Esophagus squamous epithelium (tissue), 5 donors: ENCODE measurements around the gene PTPN14. TPM values are rescaled to one million over a fixed set of nuclear protein-coding genes. Genes with fewer than 3 reads are reported as not detected.

Experiments used
- DNase-seq: peaks from one replicate; lab custom pipeline; 2025; lab: John Stamatoyannopoulos, UW
- H3K27ac ChIP-seq, 4 donors: fragments of 200-600 bp; sonication (generic); one replicate each; pipeline ENCODE4 v1.5.1; 2016 to 2019; ENCODE audit warnings: mild to moderate bottlenecking in 1 of 4
- H3K27me3 ChIP-seq, 4 donors: fragments of 200-600 bp; sonication (generic); 1 replicate in 3 of 4; 2 replicates in 1 of 4; pipeline versions ENCODE4 v1.5.1 to v1.6.0; 2017 to 2021; ENCODE audit warnings: antibody characterized with exemption in 1 of 4
- H3K36me3 ChIP-seq, 3 donors: fragments of 200-600 bp; sonication (generic); one replicate each; pipeline ENCODE4 v1.5.1; 2016 to 2019
- H3K4me1 ChIP-seq, 3 donors: fragments of 200-600 bp; sonication (generic); one replicate each; pipeline ENCODE4 v1.5.1; 2017 to 2019
- H3K4me3 ChIP-seq, 4 donors: fragments of 200-600 bp; sonication (generic); 1 replicate in 3 of 4; 2 replicates in 1 of 4; pipeline ENCODE4 v1.5.1; 2016 to 2019; ENCODE audit warnings: mild to moderate bottlenecking in 2 of 4, moderate library complexity in 1 of 4
- H3K9me3 ChIP-seq, 3 donors: fragments of 200-600 bp; sonication (generic); one replicate each; pipeline ENCODE4 v1.5.1; 2016 to 2019
- CTCF ChIP-seq, 6 experiments: fragments of 450-650 bp in 4 of 6; fragments of 200-600 bp in 2 of 6; sonication (generic) in 2 of 6; IDR thresholded peaks; one replicate each; pipeline ENCODE4 v1.5.1; 2016 to 2019; ENCODE audit warnings: antibody characterized with exemption in 6 of 6, mild to moderate bottlenecking in 4 of 6, moderate library complexity in 4 of 6
- POLR2A ChIP-seq, 4 donors: fragments of 450-650 bp; IDR thresholded peaks; one replicate each; pipeline ENCODE4 v1.6.1; 2017; ENCODE audit warnings: antibody characterized with exemption in 4 of 4, mild to moderate bottlenecking in 4 of 4, moderate library complexity in 3 of 4
- WGBS, 2 donors: methylation state at CpG; one replicate each; pipeline ENCODE4 v1.1.5; 2018; 5-methylcytosine and 5-hydroxymethylcytosine counted together
- intact Hi-C: fragments of 100-400 bp; cut with DNase I; formaldehyde crosslinking; loops from one replicate; pipeline ENCODE4 v1.15.0; 2022
- total RNA-seq, 4 donors: library from RNA; depleted of rRNA; stranded (reverse); fragments of >200 nt; gene quantifications; one replicate each; pipeline ENCODE4 v1.1.0, GENCODE V29; 2016
- donor health status: DM: yes; HTN: yes; CAD: no.

The PTPN14 gene
- total RNA-seq, 4 donors from 2014 or later: 14.4 to 28.8 (median 15.7) TPM

GRCh38 chr1:214318956-214319736 lies 232.3 kb downstream of the PTPN14 start:
- Histone ChIP-seq H3K27ac (no peak overlapping the region), H3K4me3 (no peak overlapping the region), H3K36me3 (peaks cover 0 to 66% (median 0%) of the 10 kb centered on the region in 3 donors), H3K4me1 (no peaks in the 10 kb centered on the region), H3K27me3 (no peaks in the 10 kb centered on the region), H3K9me3 (no peaks in the 10 kb centered on the region)
- DNase-seq: no peak
- WGBS, 2 donors: 77 to 85% methylated on average over 10 of the region's 10 CpGs
- intact Hi-C loops: no loop called here
- TF ChIP-seq CTCF (IDR thresholded peaks at IDR 0.05) (no peak), POLR2A (IDR thresholded peaks at IDR 0.05) (no peak)

- no peaks in the 10 kb centered on the region for H3K4me1 ChIP-seq
- H3K27me3 ChIP-seq: no peaks in the 10 kb centered on the region
- H3K9me3 ChIP-seq: no peaks in the 10 kb centered on the region
- no peak for DNase-seq
- intact Hi-C loops: no loop called here
- no peak overlapping the region for H3K27ac ChIP-seq
- H3K4me3 ChIP-seq: no peak overlapping the region
- no peak for TF ChIP-seq POLR2A (IDR thresholded peaks at IDR 0.05)
- TF ChIP-seq CTCF (IDR thresholded peaks at IDR 0.05): no peak
- H3K36me3 ChIP-seq: peaks cover 0 to 68% (median 0%) of the 10 kb centered on the region in 3 donors
- WGBS, 2 donors: 57 to 73% methylated on average over 6 of the region's 6 CpGs
Measured at GRCh38 chr1:214318356-214318755, 233.0 kb downstream of the PTPN14 start.

DNA sequence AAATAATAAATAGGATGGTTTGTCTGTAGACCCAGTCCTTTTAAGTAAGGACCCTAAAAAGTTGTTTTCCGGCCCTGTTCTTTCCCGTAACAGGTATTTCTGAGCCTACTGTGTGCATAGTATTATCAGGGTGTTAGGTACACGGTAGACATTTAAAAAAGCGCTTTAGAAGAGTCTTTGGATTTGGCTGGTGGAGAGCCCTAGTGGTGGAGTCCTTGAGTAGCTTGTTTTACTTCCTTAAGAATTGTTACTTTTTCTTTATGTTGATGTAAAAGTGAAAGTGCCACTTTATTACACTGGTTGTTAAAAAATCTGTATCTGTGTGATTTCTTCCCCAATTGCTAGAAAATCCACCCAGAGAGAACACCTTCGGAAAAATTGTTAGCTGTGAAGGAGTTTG lies 233.7 kb downstream of the PTPN14 start:
- TF ChIP-seq CTCF (IDR thresholded peaks at IDR 0.05): no peak
- no peak for TF ChIP-seq POLR2A (IDR thresholded peaks at IDR 0.05)
- Histone ChIP-seq H3K4me1 (no peaks in the 10 kb centered on the region), H3K36me3 (peaks cover 0 to 64% (median 0%) of the 10 kb centered on the region in 3 donors), H3K27me3 (no peaks in the 10 kb centered on the region), H3K4me3 (no peak overlapping the region), H3K27ac (no peak overlapping the region), H3K9me3 (no peaks in the 10 kb centered on the region)
- DNase-seq: no peak
- 86% methylated on average over 5 of the region's 5 CpGs for WGBS, 2 donors
- intact Hi-C loops: no loop called here

DNA sequence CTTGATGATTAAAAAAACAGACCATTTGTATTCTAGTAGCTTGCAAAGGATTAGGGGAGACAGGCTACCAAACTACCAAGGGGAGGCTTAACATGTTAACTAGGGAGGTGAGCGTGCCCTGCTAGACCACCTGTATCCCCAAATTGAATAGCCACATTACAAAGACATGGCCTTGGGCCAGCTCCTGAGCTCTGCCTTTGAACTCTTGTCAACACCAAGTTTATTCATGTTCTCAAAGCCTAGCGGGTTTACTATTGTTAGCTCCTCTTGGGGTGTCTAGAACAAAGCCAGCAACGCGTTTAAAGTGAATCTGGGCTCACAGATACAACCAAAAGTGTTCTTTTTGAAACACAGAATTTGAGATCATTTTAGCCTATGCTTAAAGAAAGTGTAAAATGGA lies 234.1 kb downstream of the PTPN14 start:
- Histone ChIP-seq H3K27me3 (no peaks in the 10 kb centered on the region), H3K9me3 (no peaks in the 10 kb centered on the region), H3K4me1 (no peaks in the 10 kb centered on the region), H3K27ac (no peak overlapping the region), H3K36me3 (peaks cover 0 to 62% (median 0%) of the 10 kb centered on the region in 3 donors), H3K4me3 (no peak overlapping the region)
- TF ChIP-seq POLR2A (IDR thresholded peaks at IDR 0.05): no peak
- no peak for TF ChIP-seq CTCF (IDR thresholded peaks at IDR 0.05)
- intact Hi-C loops: no loop called here
- WGBS, 2 donors: 40 to 57% methylated on average over 4 of the region's 4 CpGs
- DNase-seq: no peak

- Histone ChIP-seq H3K36me3 (peaks cover 0 to 59% (median 0%) of the 10 kb centered on the region in 3 donors), H3K9me3 (no peaks in the 10 kb centered on the region), H3K27me3 (no peaks in the 10 kb centered on the region), H3K4me3 (no peak overlapping the region), H3K27ac (no peak overlapping the region), H3K4me1 (no peaks in the 10 kb centered on the region)
- WGBS, 2 donors: 76 to 94% methylated on average over 5 of the region's 5 CpGs
- TF ChIP-seq POLR2A (IDR thresholded peaks at IDR 0.05): no peak
- no peak for TF ChIP-seq CTCF (IDR thresholded peaks at IDR 0.05)
- no peak for DNase-seq
- intact Hi-C loops: no loop called here
Measured at GRCh38 chr1:214316593-214316992, 234.8 kb downstream of the PTPN14 start.
